Spleen (tissue), 7 donors: ENCODE data around the gene CAMTA1.

Source experiments
- CTCF ChIP-seq, 11 experiments: fragments of 200-600 bp in 7 of 11; fragments of 450-650 bp in 4 of 11; sonication (generic) in 4 of 11; IDR thresholded peaks in 8 of 11; conservative IDR thresholded peaks in 3 of 11; 1 replicate in 7 of 11; 2 replicates in 4 of 11; pipeline versions ENCODE4 v1.4.0 to v1.8.0; 2016 to 2021; ENCODE audit warnings: antibody characterized with exemption in 11 of 11, inconsistent platforms in 4 of 11, mild to moderate bottlenecking in 1 of 11
- POLR2AphosphoS5 ChIP-seq, 3 donors: sonication (generic); formaldehyde crosslinking; IDR thresholded peaks; one replicate each; pipeline ENCODE4 v1.5.1; 2017; ENCODE audit warnings: antibody characterized with exemption in 3 of 3
- donor health status: DM: no; HTN: no; CAD: no; lungs with moderate emphysema.
- donor health status: DM: no; HTN: no; CAD: no.
- donor health status: DM: no; HTN: no; CAD: no.

GRCh38 chr1:7224644-7225043, 439.4 kb downstream of the CAMTA1 start:
- TF ChIP-seq CTCF (IDR thresholded peaks at IDR 0.05 in 8 of 11, conservative IDR thresholded peaks at IDR 0.05 in 3 of 11) (no peak), POLR2AphosphoS5 (IDR thresholded peaks at IDR 0.05) (no peak)
